OCI-M1 (cell line): Measurements from ENCODE around the gene PLA2G7.
"Not testable (repeated sequence)": the region's sequence is repeated elsewhere in the genome, so short reads cannot be mapped to it uniquely, and the experiment has no call there.

Experiments
- DNase-seq: peaks from one replicate; lab custom pipeline; 2025; lab: John Stamatoyannopoulos, UW

The PLA2G7 gene

GRCh38 chr6:46748940-46749503, 13.8 kb upstream of the PLA2G7 start:
- no peak for DNase-seq

GRCh38 chr6:46746696-46747095, 11.5 kb upstream of the PLA2G7 start, which contains the start of gene ANKRD66:
ANKRD66 (plus strand) TSS chr6:46746933; CDS start chr6:46751949, 5,016 bp downstream.
- DNase-seq, result no peak

- no peak for DNase-seq
Measured at GRCh38 chr6:46745973-46746372, 10.8 kb upstream of the PLA2G7 start.

- DNase-seq, result not testable (repeated sequence)
Measured at GRCh38 chr6:46744159-46744725, 9.1 kb upstream of the PLA2G7 start.

GRCh38 chr6:46743425-46744158, 8.4 kb upstream of the PLA2G7 start:
- DNase-seq, result no peak

GRCh38 chr6:46741910-46742309, 6.7 kb upstream of the PLA2G7 start:
- DNase-seq, result no peak

- no peak for DNase-seq
Measured at GRCh38 chr6:46741482-46741881, 6.3 kb upstream of the PLA2G7 start.

GRCh38 chr6:46736906-46737305, 1.7 kb upstream of the PLA2G7 start:
- no peak for DNase-seq

GRCh38 chr6:46735720-46736031, 501 bp upstream of the PLA2G7 start:
- DNase-seq, result no peak

- no peak for DNase-seq
Measured at GRCh38 chr6:46733341-46733801, 1.8 kb downstream of the PLA2G7 start.

GRCh38 chr6:46730921-46731461, 4.2 kb downstream of the PLA2G7 start:
- DNase-seq, result peak; percentile 67

- DNase-seq, result no peak
Measured at GRCh38 chr6:46729787-46730326, 5.3 kb downstream of the PLA2G7 start.

- DNase-seq, result no peak
Measured at GRCh38 chr6:46720401-46720800, 14.8 kb downstream of the PLA2G7 start.

GRCh38 chr6:46719099-46719498, 16.1 kb downstream of the PLA2G7 start:
- no peak for DNase-seq

- DNase-seq, result no peak
Measured at GRCh38 chr6:46715141-46715540, 20.0 kb downstream of the PLA2G7 start.

- DNase-seq, result no peak
Measured at GRCh38 chr6:46711491-46711890, 23.7 kb downstream of the PLA2G7 start.

GRCh38 chr6:46706464-46706863, 28.7 kb downstream of the PLA2G7 start:
- no peak for DNase-seq

- DNase-seq, result peak; percentile 71
Measured at GRCh38 chr6:46704562-46704961, 30.6 kb downstream of the PLA2G7 start.

GRCh38 chr6:46699970-46700369, 35.2 kb downstream of the PLA2G7 start:
- DNase-seq, result no peak

GRCh38 chr6:46690911-46691451, 44.2 kb downstream of the PLA2G7 start:
- no peak for DNase-seq

GRCh38 chr6:46690141-46690755, 44.9 kb downstream of the PLA2G7 start:
- no peak for DNase-seq

- DNase-seq, result no peak
Measured at GRCh38 chr6:46689657-46690056, 45.5 kb downstream of the PLA2G7 start.
